Neural cell (in vitro differentiated cells): Measurements from ENCODE around the gene HS3ST5.

Experiments
- EZH2 ChIP-seq: fragments of 200-600, 300-800 bp; shearing (Covaris generic), sonication (generic); IDR thresholded peaks from 2 replicates; pipeline ENCODE4 v1.6.1; 2014; ENCODE audit warnings: antibody characterized with exemption, low read length, borderline replicate concordance, mild to moderate bottlenecking; ENCODE audit not compliant: insufficient read depth, poor library complexity, severe bottlenecking
- TAF1 ChIP-seq: IDR thresholded peaks from 2 replicates; pipeline ENCODE4 v1.6.1; 2012; ENCODE audit warnings: low read depth

GRCh38 chr6:114355300-114355699 lies 12.5 kb upstream of the HS3ST5 start:
- TF ChIP-seq EZH2 (no peak), TAF1 (no peak)
